K562 (cell line): ENCODE results near the gene PRRC2A. TPM values are rescaled to one million over a fixed set of nuclear protein-coding genes. Genes with fewer than 3 reads are reported as not detected.
A peak's percentile ranks its signal among the peaks of the same experiment; 100 is the strongest.

Experiments used
- ASH1L ChIP-seq: fragments of 450-650 bp; IDR thresholded peaks from 2 replicates; pipeline ENCODE4 v1.6.1; 2018; ENCODE audit warnings: borderline replicate concordance, mild to moderate bottlenecking, low read depth; ENCODE audit not compliant: partially characterized antibody
- BCL6 ChIP-seq: fragments of 250-450 bp; sonication (Bioruptor Pico); IDR thresholded peaks from 2 replicates; pipeline ENCODE4 v1.4.0; 2020
- BRCA1 ChIP-seq, 2 experiments: fragments of 450-650 bp in 1 of 2; sonication (generic) in 1 of 2; formaldehyde crosslinking in 1 of 2; IDR thresholded peaks; 2 replicates each; pipeline versions ENCODE4 v1.5.0 to v1.6.1; 2017 to 2020; ENCODE audit warnings: mild to moderate bottlenecking in 1 of 2, missing genetic modification reagents in 1 of 2
- CHD2 ChIP-seq: IDR thresholded peaks from 2 replicates; pipeline ENCODE4 v1.6.1; 2011; ENCODE audit warnings: low read depth, low read length
- CSDE1 ChIP-seq, 2 experiments: fragments of 450-650 bp; IDR thresholded peaks; 2 replicates each; pipeline ENCODE4 v1.6.1; 2016; ENCODE audit warnings: mild to moderate bottlenecking in 1 of 2
- E2F3 ChIP-seq: fragments of 250-450 bp; sonication (Bioruptor Pico); IDR thresholded peaks from 2 replicates; pipeline ENCODE4 v1.4.0; 2020; ENCODE audit warnings: mild to moderate bottlenecking
- E2F6 ChIP-seq, 2 experiments: IDR thresholded peaks; 2 replicates each; pipeline ENCODE4 v1.6.1; 2011; ENCODE audit warnings: borderline replicate concordance in 1 of 2, control low read depth in 1 of 2, low read depth in 1 of 2, low read length in 1 of 2, mild to moderate bottlenecking in 1 of 2, mixed read lengths in 1 of 2, moderate library complexity in 1 of 2; ENCODE audit not compliant: insufficient read depth in 1 of 2, insufficient read length in 1 of 2, poor library complexity in 1 of 2, severe bottlenecking in 1 of 2; ENCODE audit errors: extremely low read depth in 1 of 2
- FOS ChIP-seq: IDR thresholded peaks from 3 replicates; pipeline ENCODE4 v1.6.1; 2011; ENCODE audit not compliant: insufficient read length; ENCODE audit errors: extremely low read depth
- FUS ChIP-seq: fragments of 200-400 bp; formaldehyde crosslinking; optimal IDR thresholded peaks from 2 replicates; pipeline ENCODE3; 2017; ENCODE audit warnings: low read depth, low read length
- GATA2 ChIP-seq: sonication (generic); formaldehyde crosslinking; IDR thresholded peaks from 2 replicates; pipeline ENCODE4 v1.4.0; 2020; ENCODE audit warnings: mild to moderate bottlenecking, missing genetic modification reagents
- HNRNPUL1 ChIP-seq: fragments of 200-400 bp; formaldehyde crosslinking; IDR thresholded peaks from 2 replicates; pipeline ENCODE4 v1.6.1; 2017; ENCODE audit warnings: low read length
- HSF4 ChIP-seq: fragments of 250-450 bp; sonication (Bioruptor Pico); IDR thresholded peaks from 2 replicates; pipeline ENCODE4 v2.1.2; 2022; ENCODE audit warnings: mild to moderate bottlenecking, moderate library complexity, borderline replicate concordance
- L3MBTL2 ChIP-seq: fragments of 450-650 bp; IDR thresholded peaks from 2 replicates; pipeline ENCODE4 v1.6.1; 2016; ENCODE audit warnings: mild to moderate bottlenecking, moderate library complexity
- MITF ChIP-seq: IDR thresholded peaks from 2 replicates; pipeline ENCODE4 v1.6.1; 2014; ENCODE audit warnings: antibody characterized with exemption
- NBN ChIP-seq: fragments of 450-650 bp; IDR thresholded peaks from 2 replicates; pipeline ENCODE4 v1.6.1; 2016; ENCODE audit warnings: low read depth, mild to moderate bottlenecking
- NR4A1 ChIP-seq, 2 experiments: fragments of 250-450 bp in 1 of 2; fragments of 450-650 bp in 1 of 2; sonication (Bioruptor Pico) in 1 of 2; IDR thresholded peaks; 2 replicates each; pipeline versions ENCODE4 v1.4.0 to v1.6.1; 2016 to 2020; ENCODE audit warnings: mild to moderate bottlenecking in 2 of 2, missing compliant biosample characterization in 1 of 2, missing genetic modification characterization in 1 of 2, moderate library complexity in 1 of 2
- RBM15 ChIP-seq: fragments of 200-400 bp; formaldehyde crosslinking; IDR thresholded peaks from 2 replicates; pipeline ENCODE4 v1.6.1; 2018; ENCODE audit warnings: mild to moderate bottlenecking, low read length, moderate library complexity; ENCODE audit not compliant: insufficient read depth
- RFX5 ChIP-seq: IDR thresholded peaks from 2 replicates; pipeline ENCODE4 v1.6.1; 2011; ENCODE audit warnings: low read depth, mild to moderate bottlenecking, improper control_type of control experiment, low read length
- ZNF175 ChIP-seq: fragments of 200-800 bp; sonication (Bioruptor generic); IDR thresholded peaks from 2 replicates; pipeline ENCODE4 v1.6.1; 2016; ENCODE audit warnings: low read depth, mild to moderate bottlenecking, missing genetic modification characterization, missing compliant biosample characterization
- ZNF431 ChIP-seq: sonication (generic); formaldehyde crosslinking; IDR thresholded peaks from 2 replicates; pipeline ENCODE4 v1.8.0; 2022; ENCODE audit warnings: mild to moderate bottlenecking, missing genetic modification reagents
- ZNF717 ChIP-seq: fragments of 250-450 bp; sonication (Bioruptor Pico); IDR thresholded peaks from 2 replicates; pipeline ENCODE4 v1.5.0; 2021
- ZNF75A ChIP-seq: fragments of 450-650 bp; formaldehyde crosslinking; IDR thresholded peaks from 2 replicates; pipeline ENCODE4 v1.4.0; 2020; ENCODE audit warnings: mild to moderate bottlenecking
- ZNF76 ChIP-seq: fragments of 250-450 bp; sonication (Bioruptor Pico); IDR thresholded peaks from 2 replicates; pipeline ENCODE4 v1.4.0; 2020; ENCODE audit warnings: mild to moderate bottlenecking, moderate library complexity, borderline replicate concordance
- polyA plus RNA-seq, 8 experiments: library from polyadenylated mRNA; depleted of rRNA in 4 of 8; stranded (reverse) in 5 of 8; unstranded in 3 of 8; fragments of >200 nt; fragmentation: Nextera tagmentation in 2 of 8; fragmentation: Illumina TruSeq in 1 of 8; extraction: Ambion mirVana in 2 of 8; extraction: Trizol in 1 of 8; gene quantifications; 2 replicates each; pipeline versions ENCODE4 v1.2.1 to v1.2.3, GENCODE V29; 2011 to 2014; ENCODE audit warnings: inconsistent platforms in 1 of 8, missing spikeins in 1 of 8
- total RNA-seq, 7 experiments: library from RNA; depleted of rRNA in 6 of 7; stranded (reverse); fragments of >200 nt in 6 of 7; fragmentation: Illumina TruSeq in 2 of 7; extraction: Trizol in 2 of 7; gene quantifications; 2 replicates each; pipeline versions ENCODE4 v1.2.1 to v1.2.3, GENCODE V29; 2011 to 2021; ENCODE audit warnings: low replicate concordance in 1 of 7
- TF ChIP-seq, protein P1 (sequence below): fragments of 200-400 bp; formaldehyde crosslinking; IDR thresholded peaks from 2 replicates; pipeline ENCODE4 v1.6.1; 2017; ENCODE audit warnings: mild to moderate bottlenecking, low read depth, low read length, moderate library complexity

Gene PRRC2A
- total and polyA plus RNA-seq, 9 of the 15 experiments (the other 6 are each of a cell fraction or from before 2014, with no cell fraction given): 1.0 to 332 (median 63.0) TPM

DNA sequence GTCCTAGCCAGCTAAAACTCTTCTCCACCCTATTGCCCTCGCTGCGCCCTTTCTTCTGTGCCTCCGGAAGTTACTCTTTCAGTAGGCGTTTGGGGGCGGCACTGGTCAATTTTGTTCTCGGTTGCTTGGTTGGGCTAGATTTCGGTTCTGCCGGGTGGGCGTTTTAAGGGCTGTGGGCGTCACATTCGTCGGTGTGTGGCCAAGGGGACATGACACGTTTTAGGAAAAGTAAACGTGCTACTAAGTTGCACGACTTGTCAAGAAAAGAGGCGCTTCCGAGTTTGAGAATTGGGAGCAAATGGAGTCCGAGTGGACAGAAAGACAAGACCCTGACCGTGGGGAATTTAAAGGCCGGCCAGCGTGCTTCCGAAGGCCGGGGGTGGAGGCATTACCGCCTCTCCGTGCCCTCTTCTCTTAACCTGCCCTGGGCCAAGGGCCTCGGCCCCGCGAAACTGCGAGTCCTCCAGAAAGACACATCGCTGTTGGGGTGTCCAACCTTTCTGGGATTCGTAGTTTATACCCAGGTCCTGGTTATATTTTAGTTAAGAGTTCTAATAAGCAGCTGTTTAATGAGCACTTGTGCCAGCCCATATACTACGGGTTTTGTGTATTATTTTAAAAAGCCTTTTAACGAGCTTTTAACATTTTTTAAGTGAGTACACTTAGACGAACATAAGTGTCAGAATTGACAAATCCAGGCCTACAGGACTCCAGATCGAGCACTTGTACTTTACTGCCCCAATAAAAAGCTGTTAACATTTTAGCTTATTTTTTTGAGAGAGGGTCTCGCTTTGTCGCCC, 32.6 kb downstream of the PRRC2A start (continued):
- TF ChIP-seq FUS (no peak), RBM15 (no peak), HNRNPUL1 (peak; percentile 87; the same call in 1 of the 2 replicates), ZNF431 (0 out of 2 replicates have a peak, but pooled peaks have one; percentile 60), RFX5 (no peak), L3MBTL2 (peak; percentile 63; the same call in 1 of the 2 replicates), E2F3 (CRISPR knock-in tag) (peak; percentile 79; the same call in 1 of the 2 replicates), FOS (no peak), BRCA1 (IDR thresholded peaks at IDR 0.05) (no peak), BRCA1 (CRISPR knock-in tag; IDR thresholded peaks at IDR 0.05) (no peak), ZNF76 (CRISPR knock-in tag) (no peak), ZNF717 (no peak), CSDE1 (IDR thresholded peaks at IDR 0.05) (no peak), HSF4 (CRISPR knock-in tag) (no peak), NBN (peak; percentile 94), ZNF175 (CRISPR knock-in tag) (peak; percentile 16; the same call in 1 of the 2 replicates), ASH1L (peak; percentile 65), NR4A1 (CRISPR knock-in tag; IDR thresholded peaks at IDR 0.05) (peak; percentile 89), NR4A1 (tag; IDR thresholded peaks at IDR 0.05) (peak; percentile 59; the same call in 1 of the 2 replicates), GATA2 (CRISPR knock-in tag) (no peak; the same call in 1 of the 2 replicates), MITF (no peak), CHD2 (no peak), E2F6 (IDR thresholded peaks at IDR 0.05; ENCODE audit: borderline replicate concordance in 1 of 2, extremely low read depth in 1 of 2, insufficient read depth in 1 of 2, insufficient read length in 1 of 2, low read depth in 1 of 2, low read length in 1 of 2, poor library complexity in 1 of 2, severe bottlenecking in 1 of 2) (peak; percentile 29 to 70), BCL6 (no peak), ZNF75A (CRISPR knock-in tag) (no peak)
- TF ChIP-seq, protein P1, sequence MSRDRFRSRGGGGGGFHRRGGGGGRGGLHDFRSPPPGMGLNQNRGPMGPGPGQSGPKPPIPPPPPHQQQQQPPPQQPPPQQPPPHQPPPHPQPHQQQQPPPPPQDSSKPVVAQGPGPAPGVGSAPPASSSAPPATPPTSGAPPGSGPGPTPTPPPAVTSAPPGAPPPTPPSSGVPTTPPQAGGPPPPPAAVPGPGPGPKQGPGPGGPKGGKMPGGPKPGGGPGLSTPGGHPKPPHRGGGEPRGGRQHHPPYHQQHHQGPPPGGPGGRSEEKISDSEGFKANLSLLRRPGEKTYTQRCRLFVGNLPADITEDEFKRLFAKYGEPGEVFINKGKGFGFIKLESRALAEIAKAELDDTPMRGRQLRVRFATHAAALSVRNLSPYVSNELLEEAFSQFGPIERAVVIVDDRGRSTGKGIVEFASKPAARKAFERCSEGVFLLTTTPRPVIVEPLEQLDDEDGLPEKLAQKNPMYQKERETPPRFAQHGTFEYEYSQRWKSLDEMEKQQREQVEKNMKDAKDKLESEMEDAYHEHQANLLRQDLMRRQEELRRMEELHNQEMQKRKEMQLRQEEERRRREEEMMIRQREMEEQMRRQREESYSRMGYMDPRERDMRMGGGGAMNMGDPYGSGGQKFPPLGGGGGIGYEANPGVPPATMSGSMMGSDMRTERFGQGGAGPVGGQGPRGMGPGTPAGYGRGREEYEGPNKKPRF: no peak
